ENCODE measurements around the gene CALML3.

Gene CALML3

GRCh38 chr10:5508161-5508604, 16.6 kb upstream of the CALML3 start:
- no peak for DNase-seq

GRCh38 chr10:5508786-5509185, 16.0 kb upstream of the CALML3 start:
- DNase-seq, result no peak

GRCh38 chr10:5509236-5509635, 15.5 kb upstream of the CALML3 start:
- DNase-seq, result no peak

GRCh38 chr10:5509691-5510090, 15.1 kb upstream of the CALML3 start:
- DNase-seq, result no peak

- DNase-seq, result no peak
These were observed 14.3 kb upstream of the CALML3 start for GRCh38 chr10:5510281-5511072.

GRCh38 chr10:5511231-5511884, 13.4 kb upstream of the CALML3 start:
- no peak for DNase-seq

GRCh38 chr10:5511885-5512280, 12.9 kb upstream of the CALML3 start:
- no peak for DNase-seq

GRCh38 chr10:5512331-5512730, 12.4 kb upstream of the CALML3 start:
- DNase-seq, result no peak

GRCh38 chr10:5512881-5513612, 11.7 kb upstream of the CALML3 start:
- peak; percentile 3 for DNase-seq

GRCh38 chr10:5514226-5514850, 10.4 kb upstream of the CALML3 start:
- DNase-seq, result no peak

- DNase-seq, result no peak
These were observed 8.6 kb upstream of the CALML3 start for GRCh38 chr10:5515948-5516761.

GRCh38 chr10:5517546-5517945, 7.2 kb upstream of the CALML3 start:
- DNase-seq, result no peak

GRCh38 chr10:5518143-5518542, 6.6 kb upstream of the CALML3 start:
- no peak for DNase-seq

GRCh38 chr10:5519054-5519453, 5.7 kb upstream of the CALML3 start:
- DNase-seq, result no peak

- DNase-seq, result no peak
These were observed 1.7 kb upstream of the CALML3 start for GRCh38 chr10:5522913-5523560.

- DNase-seq, result no peak
These were observed 776 bp upstream of the CALML3 start for GRCh38 chr10:5523796-5524574.

- no peak for DNase-seq
These were observed 990 bp downstream of the CALML3 start for GRCh38 chr10:5525561-5526341.

- DNase-seq, result no peak
These were observed 2.0 kb downstream of the CALML3 start for GRCh38 chr10:5526691-5527331.

GRCh38 chr10:5527332-5528200, 2.8 kb downstream of the CALML3 start:
- DNase-seq, result no peak

All from stimulated activated naive CD4-positive, alpha-beta T cell treated with Interleukin-2 at 50 U/mL for 16 hours (primary cell).